CD4-positive, alpha-beta T cell treated with Interleukin-15 for 1 hour (primary cell): ENCODE data around the gene PCDH9.

ENCODE experiments used
- DNase-seq: peaks from one replicate; pipeline ENCODE4 v3.0.0-alpha.2; 2020

The PCDH9 gene

GRCh38 chr13:67017276-67017675 lies 212.9 kb downstream of the PCDH9 start:
- no peak for DNase-seq

- no peak for DNase-seq
These were observed 214.0 kb downstream of the PCDH9 start for GRCh38 chr13:67015976-67016600.

GRCh38 chr13:67014399-67014798 lies 215.7 kb downstream of the PCDH9 start:
- no peak for DNase-seq

- DNase-seq, result no peak
These were observed 216.4 kb downstream of the PCDH9 start for GRCh38 chr13:67013709-67014108.

GRCh38 chr13:67008075-67008668 lies 222.0 kb downstream of the PCDH9 start:
- DNase-seq, result no peak

GRCh38 chr13:67004511-67004910 lies 225.6 kb downstream of the PCDH9 start:
- no peak for DNase-seq

GRCh38 chr13:67003743-67004142 lies 226.4 kb downstream of the PCDH9 start:
- no peak for DNase-seq

- no peak for DNase-seq
These were observed 228.8 kb downstream of the PCDH9 start for GRCh38 chr13:67001363-67001762.

GRCh38 chr13:66996503-66996902 lies 233.6 kb downstream of the PCDH9 start:
- DNase-seq, result no peak

GRCh38 chr13:66995203-66995611 lies 234.9 kb downstream of the PCDH9 start:
- no peak for DNase-seq

GRCh38 chr13:66994517-66995202 lies 235.5 kb downstream of the PCDH9 start:
- DNase-seq, result no peak

- peak; percentile 29 for DNase-seq
These were observed 236.0 kb downstream of the PCDH9 start for GRCh38 chr13:66994097-66994496.

GRCh38 chr13:66992719-66993118 lies 237.4 kb downstream of the PCDH9 start:
- DNase-seq, result no peak

- no peak for DNase-seq
These were observed 238.0 kb downstream of the PCDH9 start for GRCh38 chr13:66992183-66992582.

GRCh38 chr13:66984241-66984640 lies 245.9 kb downstream of the PCDH9 start:
- DNase-seq, result no peak

- no peak for DNase-seq
These were observed 248.2 kb downstream of the PCDH9 start for GRCh38 chr13:66981912-66982311.

- DNase-seq, result no peak
These were observed 253.0 kb downstream of the PCDH9 start for GRCh38 chr13:66977161-66977560.

- no peak for DNase-seq
These were observed 255.2 kb downstream of the PCDH9 start for GRCh38 chr13:66974889-66975288.

- DNase-seq, result no peak
These were observed 256.0 kb downstream of the PCDH9 start for GRCh38 chr13:66974174-66974573.

GRCh38 chr13:66972659-66973058 lies 257.5 kb downstream of the PCDH9 start:
- no peak for DNase-seq

GRCh38 chr13:66971004-66971403 lies 259.1 kb downstream of the PCDH9 start:
- DNase-seq, result no peak

GRCh38 chr13:66969291-66969690 lies 260.8 kb downstream of the PCDH9 start:
- no peak for DNase-seq

GRCh38 chr13:66967811-66968597 lies 262.1 kb downstream of the PCDH9 start:
- no peak for DNase-seq

- no peak for DNase-seq
These were observed 265.0 kb downstream of the PCDH9 start for GRCh38 chr13:66965181-66965580.
